GM08714 (cell line): ENCODE data around the gene RFXAP.

ENCODE experiments used
- H3K4me3 ChIP-seq: fragments of 200-500 bp; sonication (Bioruptor generic); 2 replicates; pipeline ENCODE4 v1.5.1; 2014; ENCODE audit warnings: mild to moderate bottlenecking, low read length, inconsistent platforms
- ZNF274 ChIP-seq: IDR thresholded peaks from 2 replicates; pipeline ENCODE4 v1.6.1; 2012; ENCODE audit warnings: mild to moderate bottlenecking, low read depth, low read length

RFXAP gene

DNA sequence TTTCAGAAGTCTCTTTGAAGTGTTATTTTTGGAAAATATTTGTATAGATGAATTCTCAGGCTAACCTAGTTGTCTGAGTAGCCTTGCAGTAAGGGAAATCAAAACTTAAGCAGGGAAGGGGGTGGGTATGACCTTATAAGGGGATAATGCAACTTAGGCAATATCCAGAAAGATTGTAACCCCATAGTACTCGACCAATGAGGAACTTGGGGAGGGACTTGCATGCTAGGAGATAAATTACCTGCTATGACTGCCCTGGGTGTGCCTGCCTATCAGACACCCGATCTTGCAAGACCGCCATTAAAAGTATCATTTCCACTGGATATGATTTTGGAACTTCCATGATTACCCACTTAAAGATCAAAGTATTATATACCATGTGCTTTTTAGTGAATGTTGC, 23.0 kb upstream of the RFXAP start:
- H3K4me3 ChIP-seq: no peak overlapping the region
- no peak for TF ChIP-seq ZNF274

- no peak overlapping the region for H3K4me3 ChIP-seq
- TF ChIP-seq ZNF274: no peak
Observed at GRCh38 chr13:36801035-36801434, 18.0 kb upstream of the RFXAP start.

DNA sequence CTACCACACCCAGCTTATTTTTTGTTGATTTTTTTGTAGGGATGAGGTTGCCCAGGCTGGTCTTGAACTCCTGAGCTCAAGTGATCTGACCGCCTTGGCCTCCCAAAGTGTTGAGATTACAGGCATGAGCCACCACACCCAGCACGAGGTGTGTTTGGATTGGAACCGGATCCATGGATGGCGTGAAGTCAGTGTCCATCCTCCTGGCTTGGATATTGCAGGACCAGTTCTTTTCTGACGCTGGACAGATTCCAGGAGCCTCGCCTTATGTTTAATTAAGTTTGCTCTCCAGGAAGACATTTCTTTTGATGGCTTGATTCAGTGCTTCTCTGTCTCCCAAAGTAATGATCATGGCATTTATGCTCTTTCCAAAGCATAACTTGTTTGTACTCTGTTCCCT, 14.4 kb upstream of the RFXAP start:
- no peak for TF ChIP-seq ZNF274
- no peak overlapping the region for H3K4me3 ChIP-seq

DNA sequence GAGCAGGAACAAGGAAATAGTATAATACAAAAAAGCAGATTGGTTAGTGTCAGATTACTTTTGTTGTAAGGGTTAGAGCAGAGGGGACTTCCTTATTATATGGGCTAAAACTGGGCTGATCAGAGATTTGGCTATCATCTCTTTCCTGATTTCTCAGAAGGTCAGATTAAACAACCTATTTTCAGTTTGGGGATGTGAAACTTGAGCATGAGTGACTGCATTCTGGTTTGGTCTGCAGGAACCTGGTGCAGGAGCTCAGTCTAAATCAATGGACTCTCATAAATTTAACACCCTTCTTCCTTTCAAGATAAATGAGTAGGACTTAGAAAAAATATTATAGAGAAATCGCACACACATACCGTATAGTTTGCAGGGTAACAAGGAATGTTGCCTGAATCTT, 12.9 kb upstream of the RFXAP start:
- no peak overlapping the region for H3K4me3 ChIP-seq
- TF ChIP-seq ZNF274: no peak

- H3K4me3 ChIP-seq: no peak overlapping the region
- TF ChIP-seq ZNF274: no peak
Observed at GRCh38 chr13:36807616-36808015, 11.4 kb upstream of the RFXAP start.

DNA sequence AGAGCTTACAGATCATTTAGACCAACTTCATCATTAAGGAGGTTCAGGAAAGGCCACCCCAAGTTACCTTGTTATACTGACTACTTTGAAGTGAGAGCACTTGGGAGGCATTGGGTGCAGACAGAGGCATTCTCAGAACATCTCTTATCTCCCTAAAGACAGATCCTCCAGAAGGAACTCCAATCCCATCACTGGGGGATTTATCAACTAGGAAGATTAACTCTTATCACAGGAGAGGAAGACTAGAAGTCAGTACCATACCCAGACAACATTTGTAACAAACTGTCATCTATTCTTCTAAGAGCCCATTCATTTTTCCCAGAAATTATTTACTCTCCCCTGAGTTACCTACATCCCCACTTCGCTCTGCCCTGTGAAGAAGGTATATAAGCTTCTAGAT, 5.8 kb upstream of the RFXAP start:
- no peak for TF ChIP-seq ZNF274
- no peak overlapping the region for H3K4me3 ChIP-seq

DNA sequence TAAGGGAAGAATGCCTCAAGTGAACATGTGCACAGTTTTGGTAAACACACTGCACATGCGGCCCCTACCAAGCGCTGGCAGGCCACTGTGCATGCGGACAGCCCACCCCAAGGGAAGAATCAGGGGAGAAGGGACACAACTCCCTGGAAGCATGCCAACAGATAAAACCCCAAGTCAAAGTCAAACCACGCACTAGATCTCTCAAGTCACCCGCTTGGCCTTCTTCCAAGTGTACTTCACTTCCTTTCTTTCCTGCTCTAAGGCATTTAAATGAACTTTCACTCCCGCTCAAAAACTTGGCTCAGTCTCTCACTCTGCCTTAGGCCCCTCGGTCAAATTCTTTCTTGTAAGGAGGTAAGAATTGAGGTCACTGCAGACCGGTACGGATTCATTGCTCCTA, 4.6 kb upstream of the RFXAP start:
- no peak overlapping the region for H3K4me3 ChIP-seq
- TF ChIP-seq ZNF274: no peak

DNA sequence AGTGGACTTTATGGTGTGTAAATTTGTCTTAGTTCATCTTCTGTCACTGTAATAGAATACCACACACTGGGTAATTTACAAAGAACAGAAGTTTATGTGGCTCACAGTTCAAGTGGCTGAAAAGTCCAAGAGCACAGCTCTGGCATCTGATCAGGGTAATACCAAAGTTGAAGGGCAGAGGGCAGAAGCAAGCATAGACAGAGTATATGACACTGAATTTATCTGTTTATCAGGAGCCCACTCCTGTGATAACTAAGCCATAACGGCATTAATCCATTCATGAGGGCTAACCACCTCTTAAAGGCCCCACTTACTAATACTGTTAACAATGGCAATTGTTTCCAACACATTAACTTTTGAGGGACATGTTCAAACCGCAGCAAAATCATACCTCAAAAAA, 4.0 kb upstream of the RFXAP start:
- TF ChIP-seq ZNF274: no peak

DNA sequence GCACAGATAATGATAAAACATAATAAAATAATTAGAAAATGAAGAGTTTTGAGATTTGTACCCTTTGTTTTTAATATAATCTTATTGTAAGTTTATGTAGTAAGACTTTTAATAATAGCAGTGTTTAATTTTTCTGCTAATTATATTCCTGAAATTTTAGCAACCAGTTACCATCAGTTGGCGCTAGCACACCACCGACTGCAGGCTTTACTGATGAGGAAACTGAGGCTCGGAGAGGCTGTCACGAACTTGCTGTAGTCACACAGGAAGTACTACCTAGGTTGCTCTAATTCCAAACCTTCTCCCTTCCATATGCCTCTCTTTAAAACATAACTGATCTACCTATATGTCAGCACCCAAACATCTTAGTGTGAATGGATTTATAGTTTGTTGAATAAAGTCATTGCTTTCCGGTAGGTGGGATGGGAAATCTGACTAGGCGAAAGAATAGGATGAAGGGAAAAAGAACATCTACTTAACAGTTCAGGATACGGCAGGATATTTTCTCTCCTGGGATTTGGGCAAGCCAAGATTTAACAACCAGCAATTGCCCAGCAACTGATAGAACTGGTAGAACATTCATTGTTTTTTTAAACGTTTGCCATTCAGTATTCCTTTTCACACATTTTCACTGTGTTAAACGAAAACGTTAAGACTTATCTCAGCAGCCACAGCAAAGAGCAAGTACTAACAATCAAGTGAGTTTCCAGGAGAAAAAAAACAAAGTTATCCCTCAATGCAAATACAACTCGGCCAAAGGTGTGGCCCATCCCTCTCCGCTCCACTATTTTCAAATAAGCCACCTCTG, 822 bp upstream of the RFXAP start:
- TF ChIP-seq ZNF274: no peak
- peak overlapping the region; percentile 87 for H3K4me3 ChIP-seq

More for the DNA sequence above, 4.0 kb upstream of the RFXAP start:
- H3K4me3 ChIP-seq: no peak overlapping the region

- no peak for TF ChIP-seq ZNF274
- peak overlapping the region; percentile 87 for H3K4me3 ChIP-seq
Observed at GRCh38 chr13:36819739-36820090, 693 bp downstream of the RFXAP start.

- TF ChIP-seq ZNF274: no peak
Observed at GRCh38 chr13:36820222-36820621, 1.2 kb downstream of the RFXAP start.

DNA sequence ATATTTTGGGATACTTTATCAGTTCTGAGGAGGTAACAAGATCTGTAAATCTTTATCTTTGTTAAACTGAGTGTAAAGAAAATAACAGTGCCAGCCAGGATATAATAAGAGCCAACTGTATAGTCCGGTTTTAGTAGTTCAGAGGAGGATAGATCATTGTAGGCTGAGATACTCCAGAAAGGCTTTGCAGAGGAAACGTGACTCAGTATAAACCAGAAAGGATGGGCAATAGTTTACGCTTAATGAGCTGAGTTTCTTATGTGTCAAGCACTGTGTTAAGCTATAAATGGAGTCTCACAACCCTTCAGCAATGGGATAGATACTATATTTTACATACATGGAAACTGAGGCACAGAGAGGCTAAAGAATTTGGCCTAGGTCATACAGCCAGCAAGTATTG, 3.8 kb downstream of the RFXAP start:
- TF ChIP-seq ZNF274: no peak
- no peak overlapping the region; the same call in 1 of the 2 replicates for H3K4me3 ChIP-seq

More at GRCh38 chr13:36820222-36820621, 1.2 kb downstream of the RFXAP start:
- H3K4me3 ChIP-seq: peak overlapping the region; percentile 87

DNA sequence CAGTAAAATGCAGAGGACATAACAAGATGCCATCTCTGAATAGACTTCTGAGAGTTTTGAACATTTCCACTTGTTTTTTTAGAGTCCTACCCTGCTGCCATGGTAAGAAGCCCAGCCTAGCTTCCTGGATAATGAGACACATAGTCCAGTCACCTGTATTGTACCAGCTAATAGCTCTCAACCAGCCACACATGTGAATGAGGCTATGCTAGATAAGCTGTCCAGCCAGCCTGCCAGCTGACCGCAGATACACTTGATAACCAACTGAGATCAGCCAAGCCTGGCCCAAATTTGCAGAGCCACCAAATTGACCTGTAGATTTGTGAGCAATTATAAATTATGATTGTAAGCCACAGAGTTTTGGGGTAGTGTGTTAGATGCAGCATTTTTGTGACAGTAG, 10.7 kb downstream of the RFXAP start:
- no peak overlapping the region for H3K4me3 ChIP-seq
- TF ChIP-seq ZNF274: no peak

GRCh38 chr13:36831291-36831690, 12.3 kb downstream of the RFXAP start:
- TF ChIP-seq ZNF274: no peak
- H3K4me3 ChIP-seq: no peak overlapping the region

GRCh38 chr13:36834299-36834698, 15.3 kb downstream of the RFXAP start:
- H3K4me3 ChIP-seq: no peak overlapping the region
- TF ChIP-seq ZNF274: no peak

- H3K4me3 ChIP-seq: no peak overlapping the region
- no peak for TF ChIP-seq ZNF274
Observed at GRCh38 chr13:36837354-36838092, 18.5 kb downstream of the RFXAP start.
